SU-DHL-6 (cell line): ENCODE data around the gene MMGT1.

Experiments
- H2AFZ ChIP-seq: fragments of 200-600 bp; sonication (generic); 2 replicates; pipeline ENCODE4 v1.6.1; 2014; ENCODE audit warnings: low read depth, mild to moderate bottlenecking, moderate library complexity, mixed read lengths, antibody characterized with exemption, low read length; ENCODE audit not compliant: severe bottlenecking
- H3F3A ChIP-seq: fragments of 200-600 bp; shearing (Covaris generic); 2 replicates; pipeline ENCODE4 v1.6.0; 2016; ENCODE audit warnings: antibody characterized with exemption, mild to moderate bottlenecking; ENCODE audit not compliant: insufficient read depth
- H3K27ac ChIP-seq: fragments of 200-600 bp; sonication (generic); 2 replicates; pipeline ENCODE4 v1.5.1; 2016; ENCODE audit warnings: low read depth, mild to moderate bottlenecking, low read length, moderate library complexity, mixed read lengths
- H3K27me3 ChIP-seq: fragments of 200-600 bp; sonication (generic), shearing (Covaris generic); 2 replicates; pipeline ENCODE4 v1.6.0; 2014; ENCODE audit warnings: mild to moderate bottlenecking, low read length
- H3K36me3 ChIP-seq: fragments of 200-600 bp; sonication (generic); 2 replicates; pipeline ENCODE4 v1.6.1; 2014; ENCODE audit warnings: mild to moderate bottlenecking, low read length, mixed read lengths
- H3K4me2 ChIP-seq: fragments of 300-600, 200-600 bp; shearing (Covaris generic), sonication (generic); 2 replicates; pipeline ENCODE4 v1.6.0; 2014; ENCODE audit warnings: low read length, low read depth, mild to moderate bottlenecking; ENCODE audit not compliant: poor library complexity, severe bottlenecking
- H3K4me3 ChIP-seq: fragments of 200-600 bp; sonication (generic); 2 replicates; pipeline ENCODE4 v1.5.1; 2014; ENCODE audit warnings: antibody characterized with exemption, low read length, mild to moderate bottlenecking, mixed read lengths; ENCODE audit not compliant: insufficient read depth, poor library complexity, severe bottlenecking
- H3K79me2 ChIP-seq: fragments of 200-600 bp; sonication (generic); 2 replicates; pipeline ENCODE4 v1.6.1; 2014; ENCODE audit warnings: mild to moderate bottlenecking, low read length, moderate library complexity; ENCODE audit not compliant: insufficient read depth
- H3K9ac ChIP-seq: fragments of 200-600 bp; sonication (generic); 2 replicates; pipeline ENCODE4 v1.7.0; 2014; ENCODE audit warnings: mild to moderate bottlenecking, low read length
- H3K9me2 ChIP-seq: fragments of 200-600 bp; sonication (generic); replicated peaks from 2 replicates; pipeline ENCODE4 v1.6.1; 2014; ENCODE audit warnings: low read length; ENCODE audit not compliant: insufficient read depth
- H3K9me3 ChIP-seq: fragments of 200-600 bp; sonication (generic); 2 replicates; pipeline ENCODE4 v1.6.1; 2014; ENCODE audit warnings: low read length, mixed read lengths; ENCODE audit not compliant: insufficient read depth
- H4K20me1 ChIP-seq: fragments of 200-600 bp; sonication (generic); 2 replicates; pipeline ENCODE4 v1.6.1; 2014; ENCODE audit warnings: low read depth, mild to moderate bottlenecking, antibody characterized with exemption, low read length, moderate library complexity, mixed read lengths
- CTCF ChIP-seq: fragments of 200-600 bp; sonication (generic); IDR thresholded peaks from one replicate; pipeline ENCODE4 v1.5.1; 2017; ENCODE audit warnings: antibody characterized with exemption, mild to moderate bottlenecking, low read length, moderate library complexity; ENCODE audit not compliant: insufficient read depth, poor library complexity, severe bottlenecking
- EZH2phosphoT487 ChIP-seq: fragments of 200-600 bp; sonication (generic), shearing (Covaris generic); conservative IDR thresholded peaks from 2 replicates; pipeline ENCODE4 v1.6.1; 2018; ENCODE audit warnings: mild to moderate bottlenecking, antibody characterized with exemption, low read length, moderate library complexity, mixed read lengths

Gene MMGT1

GRCh38 chrX:135973548-135974278 is at the start of gene MMGT1:
TSS of gene MMGT1 (minus strand) at chrX:135973988. CDS start at chrX:135973675, 313 bp downstream.
- no peaks in the 10 kb centered on the region for H3K27me3 ChIP-seq

GRCh38 chrX:136021903-136022302 is 48.1 kb upstream of the MMGT1 start:
- no peak overlapping the region for H3K27ac ChIP-seq
- H3F3A ChIP-seq: no peaks in the 10 kb centered on the region
- no peaks in the 10 kb centered on the region for H4K20me1 ChIP-seq
- no peak overlapping the region for H3K4me2 ChIP-seq
- H3K9ac ChIP-seq: no peak overlapping the region
- H3K36me3 ChIP-seq: no peaks in the 10 kb centered on the region
- TF ChIP-seq CTCF (no peak), EZH2phosphoT487 (no peak)
- no peaks in the 10 kb centered on the region for H3K9me2 ChIP-seq
- H3K79me2 ChIP-seq: no peaks in the 10 kb centered on the region
- no peak overlapping the region for H2AFZ ChIP-seq
- no peak overlapping the region for H3K4me3 ChIP-seq
- no peaks in the 10 kb centered on the region for H3K9me3 ChIP-seq
- no peaks in the 10 kb centered on the region for H3K27me3 ChIP-seq

More at GRCh38 chrX:135973548-135974278, at the start of gene MMGT1:
- Histone ChIP-seq H3K4me3 (peak within 1 kb of the TSS; percentile 85), H3K27ac (peak within 1 kb of the TSS; percentile 78), H3K36me3 (no peaks in the 10 kb centered on the region), H2AFZ (peak within 1 kb of the TSS; percentile 49), H3K9me2 (no peaks in the 10 kb centered on the region), H3F3A (0 out of 2 replicates have a peak, but pooled peaks cover 4% of the 10 kb centered on the region), H3K79me2 (peaks cover 23% of the 10 kb centered on the region), H3K9me3 (no peaks in the 10 kb centered on the region), H4K20me1 (no peaks in the 10 kb centered on the region), H3K9ac (peak within 1 kb of the TSS; percentile 90), H3K4me2 (peak within 1 kb of the TSS; percentile 71)
- TF ChIP-seq EZH2phosphoT487 (no peak), CTCF (no peak)

GRCh38 chrX:136021160-136021559 is 47.4 kb upstream of the MMGT1 start:
- Histone ChIP-seq H3K27ac (no peak overlapping the region), H3K27me3 (no peaks in the 10 kb centered on the region), H3K4me2 (no peak overlapping the region), H4K20me1 (no peaks in the 10 kb centered on the region), H3K9me2 (no peaks in the 10 kb centered on the region), H3F3A (no peaks in the 10 kb centered on the region), H2AFZ (no peak overlapping the region), H3K9ac (no peak overlapping the region), H3K36me3 (no peaks in the 10 kb centered on the region), H3K4me3 (no peak overlapping the region), H3K9me3 (no peaks in the 10 kb centered on the region), H3K79me2 (no peaks in the 10 kb centered on the region)
- TF ChIP-seq EZH2phosphoT487 (no peak), CTCF (no peak)
